Spleen (tissue), 7 donors: ENCODE measurements around the gene IGSF21.

Source experiments
- CTCF ChIP-seq, 11 experiments: fragments of 200-600 bp in 7 of 11; fragments of 450-650 bp in 4 of 11; sonication (generic) in 4 of 11; IDR thresholded peaks in 8 of 11; conservative IDR thresholded peaks in 3 of 11; 1 replicate in 7 of 11; 2 replicates in 4 of 11; pipeline versions ENCODE4 v1.4.0 to v1.8.0; 2016 to 2021; ENCODE audit warnings: antibody characterized with exemption in 11 of 11, inconsistent platforms in 4 of 11, mild to moderate bottlenecking in 1 of 11
- POLR2A ChIP-seq, 3 donors: fragments of 450-650 bp; IDR thresholded peaks; one replicate each; pipeline ENCODE4 v1.5.1; 2017; ENCODE audit warnings: antibody characterized with exemption in 3 of 3, mild to moderate bottlenecking in 1 of 3
- donor health status: DM: no; HTN: no; CAD: no; lungs with moderate emphysema.
- donor health status: DM: no; HTN: no; CAD: no.
- donor health status: DM: no; HTN: no; CAD: no.

- TF ChIP-seq CTCF (IDR thresholded peaks at IDR 0.05 in 8 of 11, conservative IDR thresholded peaks at IDR 0.05 in 3 of 11) (no peak), POLR2A (IDR thresholded peaks at IDR 0.05) (no peak)
Measured at GRCh38 chr1:18142969-18143368, 35.4 kb downstream of the IGSF21 start.
